Left colon (tissue), 2 donors: ENCODE results near the gene IFI35. TPM values are rescaled to one million over a fixed set of nuclear protein-coding genes. Genes with fewer than 3 reads are reported as not detected.

Experiments
- ATAC-seq: fragments of 200-7000 bp; cut with Tn5 transposase; one replicate; pipeline ENCODE4 v1.9.1; 2020; ENCODE audit warnings: mild to moderate bottlenecking, moderate library complexity
- DNase-seq, 2 donors: peaks; one replicate each; pipeline ENCODE4 v3.0.0-alpha.2; 2020
- intact Hi-C, 2 donors: fragments of 100-400 bp; cut with DNase I in 1 of 2; cut with micrococcal nuclease in 1 of 2; formaldehyde crosslinking; loops; one replicate each; pipeline versions ENCODE4 v1.11.2 to v1.14.0; 2022; cut with DNase I, micrococcal nuclease
- total RNA-seq, 2 donors: library from RNA; stranded (reverse); fragmentation: NEBNext Ultra II Directional; extraction: Animal tissue kit (Norgen Biotek cat#: 25700); gene quantifications; one replicate each; pipeline ENCODE4 v1.2.1, GENCODE V29; 2021
- donor health status: DM: no; HTN: no; CAD: no.
- donor health status: DM: yes; HTN: yes; CAD: no.

The IFI35 gene
- total RNA-seq, 2 donors from 2014 or later: 33.6 to 51.6 TPM

DNA sequence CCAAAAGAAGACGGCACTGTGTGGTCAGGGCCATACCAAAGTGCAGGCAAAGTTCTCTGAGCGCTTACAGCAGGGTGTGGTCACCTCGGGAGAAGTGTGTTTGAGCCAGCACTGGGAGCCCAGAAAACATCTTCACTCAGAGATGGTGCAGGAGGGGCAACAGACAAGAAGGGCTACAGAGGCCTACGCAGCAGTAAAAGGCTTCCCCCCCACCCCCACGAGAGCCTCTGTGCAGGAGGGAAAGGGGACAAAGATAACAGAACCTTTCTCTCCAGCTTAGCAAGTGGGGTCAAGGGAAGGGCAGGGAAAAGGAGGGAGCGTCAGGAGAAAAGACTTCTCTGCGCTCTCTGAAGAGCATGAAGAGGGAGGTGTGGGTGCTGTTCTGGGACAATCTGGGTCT lies 12.8 kb downstream of the IFI35 start:
- intact Hi-C loops: no loop called here
- DNase-seq (no peak), ATAC-seq (peak; percentile 42)

DNA sequence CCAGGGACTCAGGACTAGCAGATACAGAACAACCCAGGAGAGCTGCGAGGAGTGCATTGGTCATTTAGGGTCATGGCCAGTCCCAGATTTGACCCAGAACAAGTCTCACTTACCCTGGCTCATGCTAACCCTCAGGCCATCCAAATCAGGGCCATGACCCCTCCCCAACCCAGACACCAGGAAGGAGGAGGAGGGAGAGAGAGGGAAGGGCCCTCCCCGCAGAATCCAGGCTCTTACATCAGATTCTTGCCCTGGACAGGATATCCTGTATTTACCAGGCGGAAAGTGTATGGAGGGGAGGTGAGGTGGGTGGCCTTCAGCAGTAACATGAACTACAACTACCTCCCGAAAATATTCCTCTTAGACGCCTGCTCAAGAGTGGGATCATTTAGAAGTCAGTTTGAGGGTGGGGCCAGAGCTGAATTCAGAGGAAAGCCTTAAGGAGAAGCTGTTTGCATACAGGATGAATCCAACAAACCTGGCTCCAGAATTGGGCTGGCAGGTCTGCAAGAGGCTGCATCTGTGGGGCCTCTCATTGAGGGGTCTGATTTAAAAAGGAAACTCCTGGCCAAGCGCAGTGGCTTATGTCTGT lies 13.5 kb downstream of the IFI35 start:
- DNase-seq (no peak), ATAC-seq (no peak)
- intact Hi-C loops: loop anchor here in 1 of 2 donors (10.0 kb wide), 1 partner anchor 155 kb away; the partner anchor contains the start of gene NBR1

DNA sequence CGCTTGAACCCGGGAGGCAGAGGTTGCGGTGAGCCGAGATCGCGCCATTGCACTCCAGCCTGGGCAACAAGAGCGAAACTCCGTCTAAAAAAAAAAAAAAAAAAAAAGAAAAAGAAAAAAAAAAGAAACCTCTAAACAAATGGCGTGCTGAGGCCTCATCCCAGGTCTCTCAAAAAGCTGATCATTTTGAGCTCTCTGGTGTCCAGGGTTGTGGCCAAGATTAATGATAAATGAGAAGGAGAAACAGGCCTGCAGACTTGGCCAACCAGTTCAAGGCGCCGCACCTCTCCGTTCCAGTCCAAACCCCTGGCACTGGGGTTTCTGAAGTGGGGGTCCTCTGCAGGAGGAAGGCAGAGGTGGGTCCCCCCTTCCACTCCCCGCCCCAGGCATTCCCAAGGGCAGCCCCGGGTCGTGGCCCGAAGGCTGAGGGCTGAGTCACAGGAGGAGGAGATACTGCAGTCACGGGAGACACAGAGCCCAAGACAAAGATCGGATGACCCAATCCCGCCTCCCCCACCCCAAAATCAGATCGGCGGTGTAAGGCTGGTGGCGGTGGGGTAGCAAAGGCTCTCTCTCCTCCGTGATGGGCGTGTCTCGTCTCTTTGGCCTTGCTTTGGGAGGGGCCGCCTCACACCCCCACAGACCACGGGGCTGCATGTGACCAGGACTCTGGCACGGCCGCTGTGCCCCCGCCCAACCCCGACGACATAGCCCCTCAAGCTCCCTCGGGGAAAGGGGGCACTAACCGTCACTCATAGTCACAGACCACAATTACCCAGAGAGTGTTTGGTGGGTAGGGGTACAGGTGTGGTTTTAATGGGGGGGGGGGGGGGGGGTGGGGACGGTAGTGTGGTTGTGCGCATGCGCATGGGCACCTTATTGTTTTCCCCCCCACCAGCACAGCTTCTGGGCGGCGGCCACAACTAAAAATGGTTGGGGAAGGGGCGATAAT lies 14.5 kb downstream of the IFI35 start:
- ATAC-seq (peak; percentile 8), DNase-seq (peak; percentile 65 to 77)
- intact Hi-C loops: loop anchor here in 1 of 2 donors (10.0 kb wide), 1 partner anchor 154 kb away; the partner anchor contains the start of gene NBR1

DNA sequence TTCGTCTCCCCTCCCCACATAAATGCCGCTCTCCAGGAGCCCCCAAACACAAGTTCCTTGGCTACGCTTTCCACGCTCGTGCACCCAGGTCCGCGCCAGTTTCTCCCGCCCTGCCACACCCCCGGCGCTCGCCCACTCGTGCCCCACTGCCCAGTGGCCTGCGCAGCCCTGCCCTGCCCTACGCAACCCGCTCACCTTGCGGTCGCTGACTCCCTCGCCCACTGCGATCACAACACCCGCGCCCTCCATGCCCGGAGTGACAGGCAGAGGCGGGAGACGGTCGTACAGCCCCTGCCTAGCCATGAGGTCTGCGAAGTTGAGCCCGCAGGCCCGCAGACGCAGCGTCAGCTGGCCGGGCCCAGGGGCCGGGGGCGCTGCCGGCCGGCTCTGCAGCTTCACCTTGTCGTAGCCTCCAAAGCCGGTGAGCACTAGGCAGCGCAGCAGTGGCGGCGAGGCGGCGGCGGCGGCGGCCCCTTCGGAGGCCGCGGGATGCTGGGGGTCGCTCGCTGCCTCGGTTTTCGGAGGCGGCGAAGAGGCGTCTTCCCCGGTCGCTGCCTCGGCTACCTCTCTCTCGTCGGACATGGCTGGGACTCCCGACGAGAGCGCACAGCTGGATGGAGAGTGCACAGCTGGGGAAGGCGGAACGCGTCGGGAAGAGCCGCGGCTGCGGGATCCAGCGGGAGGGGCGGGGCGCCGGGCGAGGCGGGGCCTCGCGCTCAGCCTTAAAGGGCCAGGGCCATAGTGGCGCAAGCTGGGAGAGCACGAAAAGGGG lies 15.3 kb downstream of the IFI35 start, which contains the start of gene VAT1:
Gene VAT1, minus strand, starts transcription at position 645 of the 772 bp plus-strand sequence. Its CDS starts 63 bp downstream, at position 582.
- ATAC-seq (peak; percentile 82), DNase-seq (peak; percentile 78 to 87)
- intact Hi-C loops: loop anchor here in 1 of 2 donors (10.0 kb wide), 1 partner anchor 153 kb away; the partner anchor contains the start of gene NBR1

DNA sequence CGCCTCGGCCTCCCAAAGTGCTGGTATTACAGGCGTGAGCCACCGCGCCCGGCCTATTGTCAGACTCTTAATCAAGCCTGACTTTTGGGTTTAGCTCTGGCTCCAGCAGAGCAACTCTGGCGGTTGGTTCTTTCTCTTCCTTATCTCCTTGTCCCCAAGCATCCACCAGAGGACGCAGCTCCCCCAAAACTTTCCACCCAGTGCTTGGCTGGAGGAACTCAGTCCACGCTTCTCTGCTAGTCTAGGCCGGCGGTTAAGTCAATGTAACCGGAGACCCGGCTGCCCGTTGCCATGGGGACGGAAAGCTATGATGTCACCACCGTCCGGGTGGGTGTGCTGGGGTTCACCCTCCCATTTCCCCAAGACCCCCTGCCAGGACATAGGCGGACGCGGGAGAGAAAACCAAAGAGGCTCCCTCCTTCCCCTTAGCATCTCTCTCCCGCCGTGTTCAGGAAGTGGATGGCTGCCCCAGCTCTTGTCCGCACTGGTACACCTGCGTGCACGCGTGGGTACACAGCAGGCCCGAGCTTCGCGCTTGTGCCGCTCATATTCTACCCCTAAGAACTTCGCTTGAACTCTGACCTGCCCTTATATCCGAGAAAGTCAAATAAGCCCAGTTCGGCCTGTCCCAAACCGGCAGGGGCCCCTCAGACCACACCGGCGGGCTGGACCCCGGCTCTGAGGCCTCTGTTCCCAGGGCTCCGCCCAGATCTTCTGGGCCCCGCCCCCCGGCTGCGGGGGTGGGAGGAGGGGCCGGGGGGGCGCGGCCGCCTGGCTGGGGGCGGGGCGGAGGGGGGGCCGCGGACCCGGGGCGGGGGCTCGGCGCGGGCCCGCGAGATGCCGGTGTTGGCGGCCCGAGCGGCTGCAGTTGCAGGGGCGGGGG lies 18.1 kb downstream of the IFI35 start, which contains the start of gene RND2:
Gene RND2, plus strand, starts transcription at position 825 of the 883 bp plus-strand sequence. CDS start 117 bp downstream, outside the sequence.
- DNase-seq: peak; percentile 83 to 90
- ATAC-seq: peak; percentile 61
- intact Hi-C loops: loop anchor here in 1 of 2 donors (10.0 kb wide), 1 partner anchor 150 kb away; the partner anchor contains the start of gene NBR1

DNA sequence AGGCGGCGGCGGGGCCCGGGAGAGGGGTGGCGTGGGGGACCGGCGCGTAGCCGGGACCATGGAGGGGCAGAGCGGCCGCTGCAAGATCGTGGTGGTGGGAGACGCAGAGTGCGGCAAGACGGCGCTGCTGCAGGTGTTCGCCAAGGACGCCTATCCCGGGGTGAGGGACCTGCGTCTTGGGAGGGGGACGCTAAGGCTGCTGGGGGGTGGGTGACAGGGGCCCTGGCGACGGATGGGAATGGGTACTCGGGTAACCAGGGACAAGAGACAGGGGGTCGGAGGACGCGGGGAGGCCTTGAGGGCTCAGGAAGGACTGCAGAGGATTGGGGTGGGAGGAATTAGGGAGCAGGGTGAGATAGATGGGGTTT lies 18.7 kb downstream of the IFI35 start:
- no peak for DNase-seq
- no peak for ATAC-seq
- intact Hi-C loops: loop anchor here in 1 of 2 donors (10.0 kb wide), 1 partner anchor 150 kb away; the partner anchor contains the start of gene NBR1

DNA sequence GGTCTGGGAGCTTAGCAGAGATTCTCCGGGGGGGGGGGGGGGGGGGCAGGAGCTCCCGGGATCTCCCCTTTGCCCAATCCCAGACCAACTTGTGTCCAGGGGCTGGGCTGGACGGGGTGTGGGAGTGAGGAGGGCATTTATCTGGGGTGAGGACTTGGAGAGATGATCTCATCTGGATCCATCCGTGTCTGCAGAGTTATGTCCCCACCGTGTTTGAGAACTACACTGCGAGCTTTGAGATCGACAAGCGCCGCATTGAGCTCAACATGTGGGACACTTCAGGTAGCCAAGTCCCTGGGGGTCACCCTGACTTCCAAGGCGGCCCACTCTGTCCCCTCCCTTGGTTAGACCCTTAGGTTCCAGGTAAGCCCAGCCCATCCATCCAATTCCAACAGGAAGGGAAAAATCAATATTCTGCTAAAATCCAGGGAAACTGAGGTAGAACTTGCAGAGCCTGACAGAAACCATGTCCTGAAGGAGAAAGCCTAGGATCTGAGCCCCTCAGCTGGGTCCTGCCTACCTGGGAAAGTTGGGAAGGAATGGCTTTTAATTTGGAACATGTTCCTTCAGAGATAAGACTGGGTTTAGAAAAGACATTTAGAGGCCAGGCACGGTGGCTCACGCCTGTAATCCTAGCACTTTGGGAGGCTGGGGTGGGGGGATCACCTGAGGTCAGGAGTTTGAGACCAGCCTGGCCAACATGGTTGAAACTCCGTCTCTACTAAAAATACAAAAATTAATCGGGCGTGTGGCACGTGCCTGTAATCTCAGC lies 19.4 kb downstream of the IFI35 start:
- ATAC-seq: no peak
- DNase-seq: no peak
- intact Hi-C loops: loop anchor here in 1 of 2 donors (10.0 kb wide), 1 partner anchor 149 kb away; the partner anchor contains the start of gene NBR1

DNA sequence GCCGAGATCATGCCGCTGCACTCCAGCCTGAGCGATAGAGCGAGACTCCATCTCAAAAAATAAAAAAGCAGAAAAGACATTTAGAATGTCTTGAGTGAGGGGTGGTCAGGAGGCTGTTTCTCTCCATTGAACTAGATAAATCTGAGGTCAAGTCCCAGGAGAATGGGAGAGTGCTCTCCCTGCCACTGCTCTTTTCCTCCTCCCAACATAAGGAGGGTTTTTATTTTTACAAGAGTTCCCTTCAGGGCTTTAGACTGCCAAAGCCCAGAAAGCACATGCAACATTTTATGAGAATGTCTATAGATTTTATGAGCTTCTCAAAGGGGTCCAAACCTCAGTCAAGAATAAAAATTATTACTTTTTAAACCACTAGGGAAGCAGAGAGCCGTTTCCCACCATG lies 20.0 kb downstream of the IFI35 start:
- intact Hi-C loops: loop anchor here in 1 of 2 donors (10.0 kb wide), 1 partner anchor 148 kb away; the partner anchor contains the start of gene NBR1
- DNase-seq (no peak), ATAC-seq (no peak)

DNA sequence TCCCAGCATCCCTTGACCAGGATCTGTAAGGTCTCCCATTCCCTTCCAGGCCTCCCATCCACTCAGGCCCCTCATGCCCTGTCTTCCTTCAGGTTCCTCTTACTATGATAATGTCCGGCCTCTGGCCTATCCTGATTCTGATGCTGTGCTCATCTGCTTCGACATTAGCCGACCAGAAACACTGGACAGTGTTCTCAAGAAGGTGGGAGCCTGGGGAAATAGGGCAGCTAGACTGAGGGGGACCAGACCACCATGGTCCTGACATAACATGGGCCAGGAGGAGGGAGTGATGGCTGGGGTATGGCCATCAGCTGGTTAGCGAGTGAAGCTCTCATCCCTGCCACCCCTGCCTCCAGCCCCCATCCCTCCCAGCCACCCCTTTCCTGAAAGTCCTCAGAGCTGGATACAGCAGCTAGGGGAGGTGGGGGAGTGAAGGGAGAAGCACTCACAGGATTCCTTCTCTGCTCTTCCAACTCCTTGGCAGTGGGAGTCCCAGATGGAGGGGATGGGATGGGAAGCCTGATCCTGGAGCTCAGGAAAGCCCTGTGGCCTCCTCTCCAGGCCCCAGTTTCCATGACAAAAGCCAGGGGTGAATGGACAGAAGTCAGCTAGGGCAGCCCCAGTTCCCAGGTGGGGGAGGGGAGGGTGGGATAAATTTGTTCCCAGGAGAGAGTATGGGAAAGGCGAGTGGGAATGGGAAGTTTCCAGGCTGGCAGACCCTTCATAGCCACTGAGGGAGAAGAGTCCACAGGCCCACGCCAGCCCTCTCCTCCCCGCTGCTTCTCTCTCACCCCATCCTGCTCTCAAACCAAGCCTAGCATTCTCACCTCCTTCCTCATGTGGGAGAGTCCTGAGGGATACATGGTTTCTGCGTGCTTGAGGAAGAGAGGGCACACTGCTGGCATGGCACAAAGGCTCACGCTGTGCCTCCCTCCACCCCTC lies 20.8 kb downstream of the IFI35 start:
- DNase-seq: no peak
- intact Hi-C loops: loop anchor here in 1 of 2 donors (10.0 kb wide), 1 partner anchor 147 kb away; the partner anchor contains the start of gene NBR1
- no peak for ATAC-seq

DNA sequence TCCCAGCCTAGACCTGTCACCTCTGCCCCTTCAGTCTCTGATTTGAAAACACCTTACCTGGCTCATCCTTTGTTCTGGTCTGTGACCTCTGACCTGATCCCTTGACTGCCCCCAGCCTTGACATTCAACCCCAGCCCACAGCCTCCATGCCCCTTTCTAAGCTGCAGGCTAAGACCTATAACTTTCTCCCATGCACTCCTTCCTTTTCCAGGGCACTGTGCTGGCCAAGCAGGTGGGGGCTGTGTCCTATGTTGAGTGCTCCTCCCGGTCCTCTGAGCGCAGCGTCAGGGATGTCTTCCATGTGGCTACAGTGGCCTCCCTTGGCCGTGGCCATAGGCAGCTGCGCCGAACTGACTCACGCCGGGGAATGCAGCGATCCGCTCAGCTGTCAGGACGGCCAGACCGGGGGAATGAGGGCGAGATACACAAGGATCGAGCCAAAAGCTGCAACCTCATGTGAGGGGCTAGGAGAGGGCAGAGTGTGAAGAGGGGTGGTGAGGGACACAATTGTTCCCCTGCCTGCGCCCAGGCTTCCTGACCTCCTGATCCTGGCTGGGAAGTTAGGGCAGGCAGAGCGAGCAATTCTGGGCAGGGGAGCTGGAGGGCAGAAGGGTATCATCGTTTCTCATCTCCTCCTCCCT lies 21.8 kb downstream of the IFI35 start:
- intact Hi-C loops: loop anchor here in 1 of 2 donors (10.0 kb wide), 1 partner anchor 146 kb away; the partner anchor contains the start of gene NBR1
- DNase-seq (no peak), ATAC-seq (no peak)

DNA sequence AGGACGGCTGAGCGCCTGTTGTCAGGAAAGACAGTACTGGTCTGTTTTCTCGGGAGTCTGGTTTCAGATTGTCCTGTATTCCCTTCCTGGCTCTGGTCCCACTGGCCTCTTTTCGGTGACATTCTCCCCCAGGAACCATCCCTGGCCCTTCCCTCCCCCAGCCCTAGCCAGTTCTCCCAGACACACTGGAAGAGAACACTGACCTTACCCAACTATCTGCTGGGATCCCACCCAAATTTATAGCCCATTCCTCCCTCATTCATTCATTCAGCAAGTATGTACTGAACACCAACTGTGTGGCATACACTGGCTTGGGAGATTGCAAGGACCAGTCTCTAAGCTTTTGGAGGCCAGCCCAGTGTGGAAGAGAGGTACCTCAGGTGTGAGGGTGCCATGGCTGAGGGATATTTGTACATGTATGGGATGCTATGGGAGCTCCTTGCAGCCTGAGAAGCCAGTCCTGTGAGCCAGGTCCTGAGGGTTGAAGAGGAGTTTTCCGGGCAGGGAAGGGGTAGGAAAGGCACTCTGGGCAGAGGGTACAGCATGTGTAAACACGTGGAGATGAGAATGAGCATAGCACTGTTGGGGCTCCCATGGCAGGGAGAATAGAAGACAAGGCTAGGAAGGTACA lies 23.7 kb downstream of the IFI35 start:
- ATAC-seq (no peak), DNase-seq (no peak)
- intact Hi-C loops: no loop called here

DNA sequence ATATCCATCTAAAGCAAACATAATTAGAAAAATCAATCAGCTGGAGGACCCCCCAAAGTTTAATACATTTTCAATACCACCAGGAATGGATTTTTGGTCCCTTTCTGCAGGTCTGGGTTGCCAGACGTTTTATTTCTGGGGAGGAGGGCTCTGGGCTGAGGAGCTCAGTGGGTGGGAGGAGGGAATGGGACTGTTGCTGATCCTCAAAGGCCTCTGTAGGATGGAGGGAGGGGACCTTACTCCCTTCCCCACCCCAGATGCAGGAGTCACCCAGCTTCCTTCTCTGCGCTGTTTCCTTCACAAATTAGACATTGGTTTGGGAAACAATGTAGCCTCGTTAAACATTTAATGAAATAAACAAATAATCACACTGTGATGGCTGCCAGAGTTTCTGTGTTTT lies 25.1 kb downstream of the IFI35 start:
- intact Hi-C loops: no loop called here
- ATAC-seq: no peak
- DNase-seq: no peak

DNA sequence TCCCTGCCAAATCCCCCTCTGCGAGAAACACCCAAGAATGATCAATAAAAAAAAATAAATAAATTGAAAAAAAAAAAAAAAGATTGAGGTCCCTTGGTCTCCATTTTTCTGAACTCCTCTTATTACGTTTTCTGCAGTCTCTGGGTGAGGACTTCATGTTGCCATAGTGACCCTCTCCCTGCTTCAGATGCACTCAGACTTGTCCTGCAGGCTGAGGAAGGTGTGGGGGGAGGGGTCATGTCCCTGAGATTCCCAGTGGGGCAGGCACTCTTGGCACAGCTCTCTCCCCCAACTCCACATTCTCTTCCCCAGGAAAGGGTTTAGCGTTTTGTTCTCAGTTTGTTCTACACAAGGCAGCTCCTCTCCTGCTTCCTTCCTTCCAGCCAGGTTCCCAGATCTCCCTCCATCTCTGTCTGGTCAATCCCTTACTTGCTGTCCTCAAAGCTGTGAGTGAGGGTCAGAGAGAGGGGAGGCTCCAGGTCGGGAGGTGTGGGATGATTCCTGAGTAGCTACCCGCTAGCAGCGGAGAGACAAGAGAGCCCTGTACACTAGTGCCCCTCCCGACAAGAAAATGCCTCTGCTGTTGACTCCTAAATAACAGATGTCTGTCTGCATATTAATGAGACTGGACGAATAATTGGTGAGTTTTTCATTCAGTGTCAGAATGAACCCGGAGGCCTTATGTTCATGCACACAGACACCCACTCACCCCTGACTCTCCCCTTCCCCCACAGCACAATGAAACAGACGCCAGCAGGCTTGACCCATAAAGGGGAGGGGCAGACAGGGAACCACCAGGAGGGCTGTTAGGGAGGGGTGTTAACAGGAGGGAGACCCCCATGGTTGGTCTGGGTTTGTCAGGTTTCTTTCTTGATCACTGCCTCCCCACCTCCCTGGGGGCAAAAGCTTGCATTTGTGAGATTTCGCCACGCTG lies 27.6 kb downstream of the IFI35 start:
- no peak for ATAC-seq
- DNase-seq: no peak
- intact Hi-C loops: no loop called here

DNA sequence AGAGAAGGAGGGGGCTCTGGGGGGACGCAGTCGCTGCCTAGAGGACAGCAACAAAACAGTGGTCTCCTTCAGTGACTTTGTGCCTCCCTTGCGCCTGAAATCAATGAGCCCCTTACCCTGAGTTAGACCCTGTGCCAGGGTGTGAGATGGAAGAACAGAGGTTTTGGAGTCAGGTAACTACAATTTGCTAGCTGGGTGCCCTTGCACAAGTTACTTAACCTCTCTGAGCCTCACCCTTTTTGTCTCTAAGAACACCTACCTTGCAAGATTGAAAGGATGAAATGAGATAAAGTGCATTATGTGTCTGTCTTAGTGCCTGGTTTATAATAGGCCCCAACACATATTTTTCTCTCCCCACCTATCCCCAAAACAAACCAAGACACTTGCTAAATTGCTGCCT lies 28.3 kb downstream of the IFI35 start:
- DNase-seq (no peak), ATAC-seq (no peak)
- intact Hi-C loops: no loop called here
